HepG2 (cell line): ENCODE data around the gene GLB1L3. TPM values are rescaled to one million over a fixed set of nuclear protein-coding genes. Genes with fewer than 3 reads are reported as not detected.

ENCODE experiments used
- ATAC-seq: fragments of 200-7000 bp; cut with Tn5 transposase; 3 replicates; pipeline ENCODE4 v1.9.1; 2020; ENCODE audit warnings: mild to moderate bottlenecking, moderate library complexity
- BruUV-seq: library from RNA; stranded (reverse); fragments of 400-500 nt; replicated peaks from 2 replicates; lab custom pipeline; 2021; lab: Mats Ljungman, UMichigan
- CTCF ChIA-PET: fragments of 300-600 bp; formaldehyde crosslinking; extraction: SDS; loops from one replicate; lab custom pipeline; 2021; ENCODE audit warnings: low total read pairs, inconsistent platforms, low intra/inter-chr PET ratio; lab: Yijun Ruan, JAX
- POLR2A ChIA-PET: fragments of 350-600 bp; sonication (Branson Sonifier 250); formaldehyde crosslinking; loops from one replicate; lab custom pipeline; 2020; ENCODE audit warnings: antibody characterized with exemption, inconsistent platforms; lab: Yijun Ruan, JAX
- DNase-seq: peaks from one replicate; pipeline ENCODE4 v3.0.0-alpha.2; 2015; ENCODE audit warnings: low spot score
- FAIRE-seq: peaks from 3 replicates; lab custom pipeline; 2011; peaks lifted over from hg19 to GRCh38; lab: Jason Lieb, UNC
- H2AFZ ChIP-seq: one replicate; pipeline ENCODE4 v1.6.1; 2011; ENCODE audit warnings: low read length, inconsistent platforms
- H3K27ac ChIP-seq: fragments of 300-600 bp; 3 replicates; pipeline ENCODE4 v1.8.0; 2011; ENCODE audit warnings: mixed run types, mild to moderate bottlenecking, mixed read lengths, low read length, inconsistent platforms; ENCODE audit not compliant: insufficient read depth; ENCODE audit errors: extremely low read length
- H3K27me3 ChIP-seq, 2 experiments: fragments of 200-600 bp in 1 of 2; 2 replicates in 1 of 2; 3 replicates in 1 of 2; pipeline versions ENCODE4 v1.6.0 to v1.8.0; 2011; ENCODE audit warnings: low read length in 2 of 2, mild to moderate bottlenecking in 2 of 2, moderate library complexity in 2 of 2, inconsistent platforms in 1 of 2; ENCODE audit not compliant: insufficient read depth in 2 of 2, control insufficient read depth in 1 of 2
- H3K36me3 ChIP-seq, 2 experiments: fragments of 200-600 bp in 1 of 2; replicated peaks in 1 of 2; 2 replicates in 1 of 2; 3 replicates in 1 of 2; pipeline versions ENCODE4 v1.5.1 to v1.8.0; 2011; ENCODE audit warnings: low read length in 2 of 2, inconsistent platforms in 1 of 2; ENCODE audit not compliant: insufficient read depth in 2 of 2, control insufficient read depth in 1 of 2
- H3K4me1 ChIP-seq: 2 replicates; pipeline ENCODE4 v1.5.1; 2012; ENCODE audit warnings: low read length, inconsistent platforms; ENCODE audit not compliant: insufficient read depth
- H3K4me2 ChIP-seq: 2 replicates; pipeline ENCODE4 v1.6.0; 2011; ENCODE audit warnings: low read depth, low read length, inconsistent platforms
- H3K4me3 ChIP-seq, 3 experiments: fragments of 200-600 bp in 1 of 3; sonication (generic), shearing (Covaris generic) in 1 of 3; replicated peaks in 1 of 3; 2 replicates each; pipeline ENCODE4 v1.5.1; 2011 to 2016; ENCODE audit warnings: low read length in 3 of 3, inconsistent platforms in 2 of 3, low read depth in 2 of 3, mild to moderate bottlenecking in 2 of 3, control low read depth in 1 of 3, mixed read lengths in 1 of 3; ENCODE audit not compliant: insufficient read depth in 1 of 3
- H3K79me2 ChIP-seq: one replicate; pipeline ENCODE4 v1.6.1; 2011; ENCODE audit warnings: low read length, inconsistent platforms; ENCODE audit not compliant: insufficient read depth
- H3K9ac ChIP-seq: 2 replicates; pipeline ENCODE4 v1.6.0; 2011; ENCODE audit warnings: mild to moderate bottlenecking, low read depth, low read length, inconsistent platforms; ENCODE audit not compliant: insufficient read depth
- H3K9me3 ChIP-seq: 2 replicates; pipeline ENCODE4 v1.5.1; 2012; ENCODE audit warnings: mild to moderate bottlenecking, low read length
- H4K20me1 ChIP-seq: 2 replicates; pipeline ENCODE4 v1.6.0; 2011; ENCODE audit warnings: inconsistent platforms, mild to moderate bottlenecking, low read length, moderate library complexity; ENCODE audit not compliant: insufficient read depth
- ATRX ChIP-seq: sonication (generic); formaldehyde crosslinking; IDR thresholded peaks from 2 replicates; pipeline ENCODE4 v1.4.0; 2020; ENCODE audit warnings: missing genetic modification reagents, borderline replicate concordance
- HOXA3 ChIP-seq: sonication (generic); formaldehyde crosslinking; IDR thresholded peaks from 2 replicates; pipeline ENCODE4 v1.5.0; 2020; ENCODE audit warnings: missing genetic modification reagents
- RBM22 ChIP-seq: fragments of 200-400 bp; formaldehyde crosslinking; optimal IDR thresholded peaks from 2 replicates; pipeline ENCODE3; 2017; ENCODE audit warnings: mild to moderate bottlenecking, low read length, moderate library complexity
- RBM39 ChIP-seq: fragments of 200-400 bp; formaldehyde crosslinking; IDR thresholded peaks from one replicate; pipeline ENCODE4 v1.6.1; 2018; ENCODE audit warnings: antibody characterized with exemption, mild to moderate bottlenecking, low read depth, low read length; ENCODE audit not compliant: poor library complexity, severe bottlenecking
- U2AF2 ChIP-seq: fragments of 200-400 bp; formaldehyde crosslinking; IDR thresholded peaks from 2 replicates; pipeline ENCODE4 v1.6.1; 2017; ENCODE audit warnings: low read depth, mild to moderate bottlenecking, low read length
- ZNF121 ChIP-seq: sonication (generic); formaldehyde crosslinking; IDR thresholded peaks from 2 replicates; pipeline ENCODE4 v1.5.0; 2020; ENCODE audit warnings: mild to moderate bottlenecking, missing genetic modification reagents
- ZNF431 ChIP-seq: sonication (generic); formaldehyde crosslinking; IDR thresholded peaks from 2 replicates; pipeline ENCODE4 v1.9.0; 2022; ENCODE audit warnings: missing genetic modification reagents, low read depth, mild to moderate bottlenecking, borderline replicate concordance
- ZNF441 ChIP-seq: sonication (generic); formaldehyde crosslinking; IDR thresholded peaks from 2 replicates; pipeline ENCODE4 v1.7.0; 2021; ENCODE audit warnings: missing genetic modification reagents, borderline replicate concordance
- WGBS: methylation state at CpG from one replicate; pipeline ENCODE4 v1.1.6; 2017; ENCODE audit warnings: low lambda C conversion rate; 5-methylcytosine and 5-hydroxymethylcytosine counted together
- in situ Hi-C: cut with HindIII; loops from 2 replicates; pipeline ENCODE4 v1.10.0; 2017; ENCODE audit warnings: low pct_unique_long_range_greater_than_20kb; ENCODE audit not compliant: extremely low pct_ligation_motif_present
- intact Hi-C: fragments of 100-400 bp; cut with micrococcal nuclease; formaldehyde crosslinking; loops from one replicate; pipeline ENCODE4 v1.10.0; 2022; ENCODE audit not compliant: unreplicated experiment
- polyA plus RNA-seq, 8 experiments: library from polyadenylated mRNA; depleted of rRNA in 3 of 8; stranded (reverse) in 7 of 8; unstranded in 1 of 8; fragments of >200 nt; fragmentation: Illumina TruSeq in 4 of 8; extraction: Trizol in 4 of 8; gene quantifications; 2 replicates each; pipeline versions ENCODE4 v1.2.1 to v1.2.3, GENCODE V29; 2011 to 2016; ENCODE audit warnings: low read depth in 4 of 8, missing spikeins in 1 of 8, mixed read lengths in 1 of 8; ENCODE audit not compliant: insufficient read depth in 1 of 8
- total RNA-seq, 5 experiments: library from RNA; depleted of rRNA; stranded (reverse); fragments of >200 nt; fragmentation: Illumina TruSeq; extraction: Trizol; gene quantifications; 2 replicates each; pipeline ENCODE4 v1.2.3, GENCODE V29; 2016; ENCODE audit warnings: low read depth in 1 of 5

GLB1L3 gene
- total and polyA plus RNA-seq, 2 of the 13 experiments (the other 11 are each of a cell fraction or from before 2014, with no cell fraction given), result not detected

DNA sequence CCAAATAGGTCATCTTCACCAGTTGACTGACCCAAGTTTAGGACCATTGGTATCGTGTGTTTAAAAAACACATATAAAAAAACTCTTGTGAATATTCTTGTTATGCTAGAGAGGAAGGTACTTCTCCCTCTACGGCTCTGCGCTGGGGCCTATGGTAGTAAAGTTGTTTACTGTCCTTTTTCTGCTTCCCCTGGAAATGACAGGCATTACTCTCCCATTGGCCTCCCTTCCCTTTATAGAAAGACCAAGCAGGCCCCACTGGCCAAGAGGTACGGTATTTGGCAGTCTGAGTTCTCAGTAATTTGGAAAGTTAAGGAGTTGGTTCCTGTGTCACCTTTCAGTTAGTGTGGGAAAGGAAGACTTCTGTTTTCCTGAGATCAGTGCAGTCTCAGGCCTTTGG lies 29.5 kb upstream of the GLB1L3 start:
- CTCF ChIA-PET, result no interaction called here
- Histone ChIP-seq H3K9me3 (no peaks in the 10 kb centered on the region), H3K4me3 (no peak overlapping the region), H3K79me2 (peaks cover under 1% of the 10 kb centered on the region), H3K4me1 (peaks cover 3% of the 10 kb centered on the region), H4K20me1 (no peaks in the 10 kb centered on the region), H3K36me3 (peaks cover 11 to 55% of the 10 kb centered on the region in 2 experiments), H3K4me2 (no peak overlapping the region), H3K27me3 (no peaks in the 10 kb centered on the region), H2AFZ (no peak overlapping the region), H3K27ac (no peak overlapping the region), H3K9ac (no peak overlapping the region)
- intact Hi-C loops (no loop called here), in situ Hi-C loops (no loop called here)
- TF ChIP-seq RBM22 (peak; percentile 34), ZNF441 (CRISPR knock-in tag) (no peak)
- POLR2A ChIA-PET, result no interaction called here
- DNase-seq (no peak), ATAC-seq (no peak), FAIRE-seq (no peak)
- no TSS peak for BruUV-seq
- whole genome bisulfite sequencing, result 95% methylated on average over 4 of the region's 4 CpGs

- H3K27me3 ChIP-seq, result no peaks in the 10 kb centered on the region
- CTCF ChIA-PET, result no interaction called here
- H3K9ac ChIP-seq, result no peak overlapping the region
- H3K4me2 ChIP-seq, result no peak overlapping the region
- H3K4me3 ChIP-seq, result no peak overlapping the region
- no peaks in the 10 kb centered on the region for H3K9me3 ChIP-seq
- no peaks in the 10 kb centered on the region for H4K20me1 ChIP-seq
- intact Hi-C loops, result no loop called here
- 91% methylated on average over 7 of the region's 7 CpGs for WGBS
- POLR2A ChIA-PET, result no interaction called here
- no peak for FAIRE-seq
- DNase-seq, result no peak
- peaks cover 11% of the 10 kb centered on the region for H3K4me1 ChIP-seq
- H3K79me2 ChIP-seq, result peaks cover 11% of the 10 kb centered on the region
- in situ Hi-C loops, result no loop called here
- no peak overlapping the region for H2AFZ ChIP-seq
- peaks cover 10 to 48% of the 10 kb centered on the region in 2 experiments for H3K36me3 ChIP-seq
- ATAC-seq, result no peak
- H3K27ac ChIP-seq, result no peak overlapping the region
- TF ChIP-seq U2AF2 (no peak), HOXA3 (no peak), RBM39 (no peak), ZNF431 (CRISPR knock-in tag) (no peak), ZNF121 (CRISPR knock-in tag) (no peak), ATRX (CRISPR knock-in tag) (no peak)
- no TSS peak for BruUV-seq
Measured at GRCh38 chr11:134248910-134249480, 27.2 kb upstream of the GLB1L3 start.
